ENCODE data around the gene ANO3. TPM values are rescaled to one million over a fixed set of nuclear protein-coding genes. Genes with fewer than 3 reads are reported as not detected.

Gene ANO3
- total and polyA plus RNA-seq, 2 donors (not counting 3 experiments of a cell fraction or from before 2014, with no cell fraction given) = not detected

- Histone ChIP-seq H3K9me1 (replicated peaks; ENCODE audit: control insufficient read depth, extremely low read depth, insufficient read depth, low read length) (no peaks in the 10 kb centered on the region), H2AFZ (ENCODE audit: low read depth, low read length) (no peak overlapping the region), H3K36me3 (ENCODE audit: control insufficient read depth in 2 of 2, extremely low read depth in 1 of 2, insufficient read depth in 2 of 2, low read length in 2 of 2) (no peaks in the 10 kb centered on the region), H3K4me1 (ENCODE audit: control insufficient read depth, extremely low read depth, insufficient read depth, low read length) (no peaks in the 10 kb centered on the region), H3K79me2 (ENCODE audit: control insufficient read depth, insufficient read depth, low read length) (no peaks in the 10 kb centered on the region), H3K9ac (replicated peaks; ENCODE audit: extremely low read depth, insufficient read depth, low read length) (no peak overlapping the region), H4K20me1 (replicated peaks; ENCODE audit: control insufficient read depth, extremely low read depth, insufficient read depth, low read length) (no peaks in the 10 kb centered on the region), H3K9me3 (replicated peaks; ENCODE audit: control insufficient read depth, insufficient read depth, low read length) (no peaks in the 10 kb centered on the region), H3K27me3 (ENCODE audit: control insufficient read depth in 2 of 2, insufficient read depth in 2 of 2, low read length in 2 of 2) (no peaks in the 10 kb centered on the region), H3K4me2 (ENCODE audit: insufficient read depth, low read length) (no peak overlapping the region), H3K4me3 (replicated peaks in 1 of 3; ENCODE audit: insufficient read depth in 1 of 3, low read depth in 1 of 3, low read length in 3 of 3) (no peak overlapping the region), H3K27ac (ENCODE audit: insufficient read depth, low read depth, low read length) (no peak overlapping the region)
- ChIA-PET CTCF (no interaction called here), POLR2A (no interaction called here)
- intact Hi-C loops (cut with micrococcal nuclease) (no loop called here), dilution Hi-C loops (cut with MboI; ENCODE audit: extremely low pct_ligation_motif_present, low sequenced_read_pairs) (no loop called here)
- BruUV-seq (replicated peaks) = no TSS peak
- FAIRE-seq (no peak), DNase-seq (ENCODE audit: low read depth, low spot score) (no peak)
- no peak for TF ChIP-seq MAX (IDR thresholded peaks at IDR 0.05; ENCODE audit: insufficient read depth, insufficient read length)
- no peak for TF ChIP-seq POLR2AphosphoS5 (IDR thresholded peaks at IDR 0.05; ENCODE audit: insufficient read depth, low read depth, low read length)
- no peak for TF ChIP-seq JUN (IDR thresholded peaks at IDR 0.05; ENCODE audit: borderline replicate concordance, insufficient read depth, insufficient read length, low read depth)
- TF ChIP-seq FOS (IDR thresholded peaks at IDR 0.05; ENCODE audit: borderline replicate concordance, insufficient read depth, low read length) = no peak
- no peak for TF ChIP-seq POLR2A (IDR thresholded peaks at IDR 0.05; ENCODE audit: low read depth, low read length)
- no peak for TF ChIP-seq GATA2 (IDR thresholded peaks at IDR 0.05; ENCODE audit: insufficient read depth, insufficient read length, low read depth, low read length)
- TF ChIP-seq MYC (IDR thresholded peaks at IDR 0.05; ENCODE audit: low read depth, low read length) = no peak
- TF ChIP-seq EZH2 (IDR thresholded peaks at IDR 0.05; ENCODE audit: borderline replicate concordance, low read depth, low read length, severe bottlenecking) = no peak
- TF ChIP-seq CTCF (IDR thresholded peaks at IDR 0.05; ENCODE audit: extremely low read depth in 1 of 2, insufficient read depth in 1 of 2, low read depth in 1 of 2, low read length in 2 of 2) = no peak
Measured at GRCh38 chr11:26319906-26320305, 12.0 kb upstream of the ANO3 start.

Measured in endothelial cell of umbilical vein (primary cell).